BLaER1 treated with 17β-estradiol and CSF1 and Interleukin-3, amounts not matched to agents 10 nM and 100 nM (cell line): Measurements from ENCODE around the gene BMP2K.

Experiments
- H3K27ac ChIP-seq, 11 experiments: shearing (Covaris generic); formaldehyde crosslinking; 2 replicates each; pipeline ENCODE4 v1.8.1; 2022
- H3K27me3 ChIP-seq, 11 experiments: shearing (Covaris generic); formaldehyde crosslinking; 2 replicates each; pipeline ENCODE4 v1.8.1; 2022
- H3K36me3 ChIP-seq, 11 experiments: shearing (Covaris generic); formaldehyde crosslinking; 2 replicates each; pipeline ENCODE4 v1.8.1; 2022
- H3K4me1 ChIP-seq, 10 experiments: shearing (Covaris generic); formaldehyde crosslinking; 2 replicates each; pipeline ENCODE4 v1.8.1; 2022
- H3K4me2 ChIP-seq, 11 experiments: shearing (Covaris generic); formaldehyde crosslinking; 2 replicates each; pipeline ENCODE4 v1.8.1; 2022
- H3K4me3 ChIP-seq, 10 experiments: shearing (Covaris generic); formaldehyde crosslinking; 2 replicates each; pipeline ENCODE4 v1.8.1; 2022
- H3K9ac ChIP-seq, 11 experiments: shearing (Covaris generic); formaldehyde crosslinking; 2 replicates each; pipeline ENCODE4 v1.8.1; 2022
- H3K9me3 ChIP-seq, 11 experiments: shearing (Covaris generic); formaldehyde crosslinking; replicated peaks in 1 of 11; 2 replicates each; pipeline ENCODE4 v1.8.1; 2022
- H4K20me1 ChIP-seq, 11 experiments: shearing (Covaris generic); formaldehyde crosslinking; 2 replicates each; pipeline ENCODE4 v1.8.1; 2022
- Cebpa-rat ChIP-seq, 11 experiments: shearing (Covaris generic); IDR thresholded peaks; 2 replicates each; pipeline ENCODE4 v1.8.1; 2022

BMP2K gene

DNA sequence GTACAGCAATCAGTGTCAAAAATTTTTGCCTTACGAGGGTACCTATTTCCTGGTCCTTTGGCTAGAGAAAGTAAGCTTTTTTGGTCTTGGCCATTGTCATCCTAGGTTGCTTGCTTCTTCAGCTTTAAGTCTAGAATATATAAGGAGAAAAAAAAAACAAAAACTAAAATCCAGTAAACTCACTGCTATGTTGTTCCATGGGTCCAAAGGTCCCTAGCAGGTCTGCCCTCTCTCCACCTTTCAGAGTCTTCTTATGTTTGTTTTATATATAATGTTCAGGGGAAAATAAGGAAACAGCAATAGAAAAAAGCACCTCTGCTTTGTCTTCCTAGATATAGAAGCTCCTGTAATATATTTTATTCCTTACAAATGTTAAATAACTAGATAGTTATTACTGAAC lies 18.1 kb upstream of the BMP2K start:
- Histone ChIP-seq H3K9me3 (peaks cover 0 to 11% (median 0%) of the 10 kb centered on the region in 11 experiments; a peak in 5 of 22 replicates), H3K36me3 (no peaks in the 10 kb centered on the region), H3K27me3 (no peaks in the 10 kb centered on the region), H4K20me1 (no peaks in the 10 kb centered on the region), H3K27ac (no peak overlapping the region), H3K9ac (no peak overlapping the region), H3K4me2 (no peak overlapping the region), H3K4me1 (peaks cover 0 to 38% (median under 1%) of the 10 kb centered on the region in 10 experiments; a peak in 8 of 20 replicates), H3K4me3 (no peak overlapping the region)
- no peak for TF ChIP-seq Cebpa-rat (IDR thresholded peaks at IDR 0.05)

DNA sequence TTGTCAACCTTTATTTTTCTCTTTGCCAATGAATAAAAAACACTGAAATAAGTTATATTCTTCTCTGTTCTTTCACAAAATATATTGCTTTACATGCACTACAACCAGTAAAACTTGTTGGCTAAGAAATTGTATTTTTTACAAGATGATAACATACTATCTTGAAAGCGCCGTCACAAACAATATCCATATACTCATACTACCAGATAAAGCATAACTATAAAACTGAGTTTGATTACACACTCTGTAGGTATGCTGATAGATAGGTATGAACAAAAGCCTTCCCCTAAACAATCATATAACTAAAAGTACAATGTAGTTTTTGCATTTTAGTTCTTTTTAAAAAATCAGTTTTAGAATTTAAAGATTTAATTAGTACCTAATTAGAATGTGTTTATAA lies 13.6 kb upstream of the BMP2K start:
- no peak overlapping the region for H3K4me2 ChIP-seq
- no peak overlapping the region for H3K27ac ChIP-seq
- peaks cover 0 to 10% (median 0%) of the 10 kb centered on the region in 11 experiments; a peak in 5 of 22 replicates for H3K9me3 ChIP-seq
- H3K4me1 ChIP-seq = peaks cover 0 to 27% (median 0%) of the 10 kb centered on the region in 10 experiments; a peak in 6 of 20 replicates
- no peak overlapping the region for H3K9ac ChIP-seq
- H3K4me3 ChIP-seq = no peak overlapping the region
- no peak for TF ChIP-seq Cebpa-rat (IDR thresholded peaks at IDR 0.05)
- H4K20me1 ChIP-seq = no peaks in the 10 kb centered on the region
- no peaks in the 10 kb centered on the region for H3K27me3 ChIP-seq
- H3K36me3 ChIP-seq = no peaks in the 10 kb centered on the region

DNA sequence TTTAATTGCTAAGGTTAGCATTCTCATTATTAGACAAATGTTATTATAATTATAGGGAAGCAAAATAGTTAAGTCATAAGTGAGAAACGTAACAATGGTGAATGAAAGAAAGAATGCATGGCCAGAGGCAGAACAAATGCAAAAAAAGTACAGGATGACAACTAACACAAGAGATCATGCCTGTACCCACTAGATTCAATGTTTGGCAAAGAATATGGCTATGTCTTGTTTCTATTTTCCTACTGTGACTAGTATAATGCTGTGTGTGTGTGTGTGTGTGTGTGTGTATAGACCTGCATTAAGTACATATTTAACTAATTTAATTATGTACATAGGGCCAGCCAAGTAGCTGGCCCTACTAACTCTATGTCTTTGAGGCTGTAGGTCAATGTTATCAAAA lies 12.9 kb upstream of the BMP2K start:
- H3K27me3 ChIP-seq = no peaks in the 10 kb centered on the region
- H4K20me1 ChIP-seq = no peaks in the 10 kb centered on the region
- peaks cover 0 to 3% (median 0%) of the 10 kb centered on the region in 11 experiments; a peak in 4 of 22 replicates for H3K9me3 ChIP-seq
- no peak overlapping the region for H3K9ac ChIP-seq
- H3K4me3 ChIP-seq = no peak overlapping the region
- no peak for TF ChIP-seq Cebpa-rat (IDR thresholded peaks at IDR 0.05)
- no peak overlapping the region for H3K27ac ChIP-seq
- H3K36me3 ChIP-seq = no peaks in the 10 kb centered on the region
- no peak overlapping the region for H3K4me2 ChIP-seq
- peaks cover 0 to 20% (median 0%) of the 10 kb centered on the region in 10 experiments; a peak in 6 of 20 replicates for H3K4me1 ChIP-seq

DNA sequence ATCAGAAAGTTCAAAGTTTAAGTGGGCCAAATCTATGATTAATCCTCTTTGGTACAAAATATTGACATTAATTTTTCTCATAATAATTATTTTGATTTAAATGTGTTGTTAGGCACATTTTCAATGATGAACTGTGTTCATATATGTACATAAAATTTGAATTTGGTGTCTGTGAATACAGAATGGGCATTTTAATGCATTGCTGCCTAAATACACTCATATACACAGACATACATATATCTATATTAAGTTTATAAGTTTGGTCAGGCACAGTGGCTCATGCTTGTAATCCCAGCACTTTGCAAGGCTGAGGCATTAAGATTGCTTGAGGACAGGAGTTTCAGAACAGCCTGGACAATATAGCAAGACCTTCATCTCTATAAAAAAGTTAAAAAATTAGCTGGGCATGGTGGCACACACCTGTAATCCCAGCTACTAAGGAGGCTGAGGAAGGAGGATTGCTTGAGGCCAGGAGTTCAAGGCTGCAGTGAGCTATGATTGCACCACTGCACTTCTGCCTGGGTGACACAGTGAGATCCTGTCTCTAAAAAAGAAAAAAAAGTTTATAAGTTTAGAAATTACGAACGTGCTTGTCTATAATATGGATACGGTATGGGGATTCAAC lies 12.3 kb upstream of the BMP2K start:
- TF ChIP-seq Cebpa-rat (IDR thresholded peaks at IDR 0.05) = no peak
- H3K9ac ChIP-seq = no peak overlapping the region
- no peak overlapping the region for H3K4me3 ChIP-seq
- H3K9me3 ChIP-seq = no peaks in the 10 kb centered on the region
- no peaks in the 10 kb centered on the region for H3K36me3 ChIP-seq
- H3K27ac ChIP-seq = no peak overlapping the region
- no peak overlapping the region for H3K4me2 ChIP-seq
- peaks cover 0 to 21% (median 0%) of the 10 kb centered on the region in 10 experiments; a peak in 7 of 20 replicates for H3K4me1 ChIP-seq
- H3K27me3 ChIP-seq = no peaks in the 10 kb centered on the region
- no peaks in the 10 kb centered on the region for H4K20me1 ChIP-seq

DNA sequence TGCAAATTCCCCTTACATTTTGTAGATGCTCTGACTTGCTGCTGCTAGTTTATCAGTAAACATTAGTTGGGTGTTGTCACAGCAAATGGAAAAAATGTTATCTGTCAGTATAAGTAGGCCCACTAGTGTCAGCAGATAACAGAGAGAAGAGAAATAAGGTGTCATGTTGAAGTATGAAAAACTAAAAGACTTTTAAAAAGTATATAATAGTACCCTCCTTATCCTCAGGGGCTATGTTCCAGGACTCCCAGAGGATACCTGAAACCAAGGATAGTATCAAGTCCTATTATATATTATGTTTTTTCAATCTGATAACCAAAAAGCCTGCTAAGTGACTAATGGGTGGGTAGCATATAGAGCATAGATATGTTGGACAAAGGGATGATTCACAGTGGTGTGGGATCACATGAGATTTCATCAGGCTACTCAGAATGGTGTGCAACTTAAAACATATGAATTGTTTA lies 11.6 kb upstream of the BMP2K start:
- no peaks in the 10 kb centered on the region for H3K36me3 ChIP-seq
- no peaks in the 10 kb centered on the region for H3K9me3 ChIP-seq
- H3K9ac ChIP-seq = no peak overlapping the region
- peaks cover 0 to 28% (median 3%) of the 10 kb centered on the region in 10 experiments; a peak in 10 of 20 replicates for H3K4me1 ChIP-seq
- H3K27me3 ChIP-seq = no peaks in the 10 kb centered on the region
- H3K4me2 ChIP-seq = peak overlapping the region in 1 of 11 experiments; percentile 31; a peak in 2 of 22 replicates
- TF ChIP-seq Cebpa-rat (IDR thresholded peaks at IDR 0.05) = no peak
- H3K4me3 ChIP-seq = no peak overlapping the region
- no peaks in the 10 kb centered on the region for H4K20me1 ChIP-seq
- no peak overlapping the region for H3K27ac ChIP-seq

DNA sequence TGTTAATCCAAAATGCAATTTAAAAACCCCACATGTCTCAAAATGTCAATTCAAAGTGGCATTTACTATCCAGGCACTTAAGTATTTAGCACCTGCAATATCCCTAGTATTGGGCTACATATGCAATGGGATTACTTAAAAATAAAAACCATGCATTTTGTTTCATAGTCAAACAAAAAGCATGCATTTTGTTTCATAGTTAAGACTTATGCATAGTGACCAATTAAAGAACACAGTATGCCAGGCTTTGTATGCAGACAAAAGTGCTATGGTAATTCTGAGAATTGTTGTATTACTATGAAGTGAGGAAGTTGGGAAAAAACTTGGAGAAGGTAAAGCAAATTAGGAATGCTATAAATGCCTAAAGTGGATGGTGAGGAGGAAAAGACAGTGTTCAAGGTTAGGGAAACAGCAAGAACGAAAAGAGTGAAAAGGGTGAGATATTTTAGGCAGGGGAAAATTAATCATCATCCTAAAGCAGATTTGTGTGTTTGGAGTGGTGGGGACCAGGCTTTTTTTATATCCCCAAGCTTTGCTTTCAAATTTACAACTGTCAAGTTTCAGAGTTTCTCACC lies 10.6 kb upstream of the BMP2K start:
- Histone ChIP-seq H3K4me1 (peaks cover 0 to 36% (median 5%) of the 10 kb centered on the region in 10 experiments; a peak in 10 of 20 replicates), H3K9ac (no peak overlapping the region), H3K27ac (no peak overlapping the region), H3K4me3 (no peak overlapping the region), H3K9me3 (no peaks in the 10 kb centered on the region), H3K36me3 (no peaks in the 10 kb centered on the region), H3K4me2 (peak overlapping the region in 3 of 11 experiments; percentile 16 to 48 (median 40); a peak in 6 of 22 replicates), H3K27me3 (no peaks in the 10 kb centered on the region), H4K20me1 (no peaks in the 10 kb centered on the region)
- no peak for TF ChIP-seq Cebpa-rat (IDR thresholded peaks at IDR 0.05)

DNA sequence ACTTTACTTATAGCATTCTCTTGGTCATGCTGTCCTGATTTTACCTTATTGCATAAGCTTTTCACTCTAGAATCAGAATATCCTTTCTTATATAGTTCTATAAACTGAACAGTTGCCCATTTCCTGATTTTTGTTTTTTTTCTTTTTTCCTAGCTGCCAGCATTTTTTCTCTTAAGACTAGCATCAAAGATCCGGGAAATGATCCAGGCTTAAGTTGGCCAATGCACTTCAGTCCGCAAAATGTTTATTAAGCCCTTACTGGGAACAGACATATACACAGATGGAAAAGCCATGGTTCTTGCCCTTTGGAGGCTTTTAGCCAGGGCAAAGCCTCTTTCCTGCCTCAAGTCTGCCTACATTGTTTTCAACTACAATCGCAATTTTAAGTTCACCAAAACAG lies 10.1 kb upstream of the BMP2K start:
- no peaks in the 10 kb centered on the region for H3K27me3 ChIP-seq
- H3K4me2 ChIP-seq = peak overlapping the region in 3 of 11 experiments; percentile 16 to 48 (median 40); a peak in 4 of 22 replicates
- H3K4me1 ChIP-seq = peaks cover 0 to 36% (median 5%) of the 10 kb centered on the region in 10 experiments; a peak in 10 of 20 replicates
- H3K9me3 ChIP-seq = no peaks in the 10 kb centered on the region
- H3K36me3 ChIP-seq = no peaks in the 10 kb centered on the region
- H3K4me3 ChIP-seq = no peak overlapping the region
- no peak overlapping the region for H3K27ac ChIP-seq
- no peaks in the 10 kb centered on the region for H4K20me1 ChIP-seq
- no peak overlapping the region for H3K9ac ChIP-seq
- TF ChIP-seq Cebpa-rat (IDR thresholded peaks at IDR 0.05) = no peak

DNA sequence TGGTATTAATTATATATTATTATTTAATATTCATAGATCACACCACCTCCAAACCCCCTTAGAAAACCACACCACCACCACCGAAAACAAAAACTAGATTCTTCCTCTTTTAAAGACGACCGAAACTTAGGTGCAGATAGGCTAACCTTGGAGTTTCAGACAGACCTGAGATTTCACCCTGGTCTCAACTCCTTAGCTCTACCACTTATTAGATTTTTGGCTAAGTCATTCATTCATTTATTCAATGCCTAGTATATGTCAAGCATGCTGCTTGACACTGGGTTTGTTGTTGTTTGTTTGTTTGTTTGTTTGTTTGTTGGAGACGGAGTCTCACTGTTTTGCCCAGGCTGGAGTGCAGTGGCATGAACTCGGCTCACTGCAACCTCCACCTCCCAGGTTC lies 9.5 kb upstream of the BMP2K start:
- Histone ChIP-seq H3K4me3 (no peak overlapping the region), H3K4me1 (peaks cover 0 to 36% (median 5%) of the 10 kb centered on the region in 10 experiments; a peak in 10 of 20 replicates), H3K36me3 (no peaks in the 10 kb centered on the region), H3K9ac (no peak overlapping the region), H3K27ac (no peak overlapping the region), H3K27me3 (no peaks in the 10 kb centered on the region), H3K9me3 (no peaks in the 10 kb centered on the region), H4K20me1 (no peaks in the 10 kb centered on the region), H3K4me2 (no peak overlapping the region; a peak in 1 of 22 replicates)
- no peak for TF ChIP-seq Cebpa-rat (IDR thresholded peaks at IDR 0.05)

DNA sequence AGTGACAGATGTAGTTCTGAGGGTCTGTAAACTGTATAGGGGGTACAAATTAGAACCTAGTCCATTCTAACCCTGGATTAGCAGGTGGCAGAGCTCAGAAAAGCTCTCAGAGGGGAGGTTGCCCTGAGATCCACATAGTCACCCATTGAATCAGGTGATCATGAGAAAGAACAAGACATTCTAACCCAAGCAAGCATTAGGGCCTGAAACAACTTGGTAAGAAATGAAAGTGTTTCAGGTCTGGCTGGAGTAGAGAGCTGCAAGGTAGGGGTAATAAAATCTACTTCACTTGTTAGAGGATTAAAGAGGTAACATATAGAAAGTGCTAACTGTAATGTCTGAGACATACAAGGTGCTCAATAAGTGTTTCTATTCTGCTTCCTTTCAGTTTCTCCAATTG lies 8.8 kb upstream of the BMP2K start:
- no peaks in the 10 kb centered on the region for H4K20me1 ChIP-seq
- no peaks in the 10 kb centered on the region for H3K27me3 ChIP-seq
- H3K9ac ChIP-seq = no peak overlapping the region
- H3K36me3 ChIP-seq = no peaks in the 10 kb centered on the region
- no peak overlapping the region for H3K4me3 ChIP-seq
- no peak overlapping the region for H3K27ac ChIP-seq
- H3K4me2 ChIP-seq = no peak overlapping the region
- no peak for TF ChIP-seq Cebpa-rat (IDR thresholded peaks at IDR 0.05)
- peaks cover 0 to 36% (median 5%) of the 10 kb centered on the region in 10 experiments; a peak in 10 of 20 replicates for H3K4me1 ChIP-seq
- H3K9me3 ChIP-seq = no peaks in the 10 kb centered on the region
